ENCODE results near the gene SH3RF1.

DNA sequence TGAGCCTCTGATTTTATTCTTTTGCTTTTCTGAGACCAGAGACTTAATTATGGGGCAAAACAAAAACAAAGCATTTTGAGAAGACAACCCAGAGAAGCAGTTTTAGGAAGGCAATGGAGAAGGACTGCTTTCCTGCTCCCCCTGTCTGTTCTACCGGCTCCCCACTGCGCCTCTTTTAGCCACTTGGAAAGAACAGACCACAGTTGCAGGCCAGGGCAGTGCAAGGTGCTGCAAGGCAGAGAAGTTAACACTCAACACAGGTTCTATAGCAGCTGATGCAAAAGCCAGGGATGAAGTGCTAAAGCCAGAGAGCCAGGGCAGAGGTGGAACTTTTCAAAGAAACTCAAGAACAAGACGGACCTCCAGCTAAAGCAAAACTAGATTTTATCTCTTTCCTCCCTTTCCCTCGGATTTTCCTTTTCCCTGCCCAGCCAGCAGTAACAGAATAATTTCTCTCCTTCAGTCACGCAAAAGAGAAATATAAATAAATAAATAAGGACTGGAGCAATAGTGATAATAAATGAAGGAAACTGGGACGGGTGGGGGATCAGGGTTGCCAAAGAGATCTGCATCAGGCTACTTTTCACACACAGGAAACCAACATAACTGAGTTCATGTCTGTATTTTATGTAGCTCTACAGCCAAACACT is 10.4 kb downstream of the SH3RF1 start:
- TF ChIP-seq TAF1 (IDR thresholded peaks at IDR 0.05; ENCODE audit: low read depth, low read length) (no peak), POLR2A (IDR thresholded peaks at IDR 0.05; ENCODE audit: low read depth, low read length) (no peak), POLR2AphosphoS5 (IDR thresholded peaks at IDR 0.05; ENCODE audit: low read depth, low read length) (no peak)

Measured in GM12891 (cell line).